K562 treated with DMSO at 1 percent for 48 hours (cell line): ENCODE data around the gene FRS2. TPM values are rescaled to one million over a fixed set of nuclear protein-coding genes. Genes with fewer than 3 reads are reported as not detected.

Experiments used
- total RNA-seq: library from RNA; unstranded; fragments of 300-600 nt; gene quantifications from 2 replicates; pipeline ENCODE4 v1.2.3, GENCODE V29; 2022; ENCODE audit warnings: low replicate concordance; ENCODE audit errors: extremely low read depth

Gene FRS2, protein sequence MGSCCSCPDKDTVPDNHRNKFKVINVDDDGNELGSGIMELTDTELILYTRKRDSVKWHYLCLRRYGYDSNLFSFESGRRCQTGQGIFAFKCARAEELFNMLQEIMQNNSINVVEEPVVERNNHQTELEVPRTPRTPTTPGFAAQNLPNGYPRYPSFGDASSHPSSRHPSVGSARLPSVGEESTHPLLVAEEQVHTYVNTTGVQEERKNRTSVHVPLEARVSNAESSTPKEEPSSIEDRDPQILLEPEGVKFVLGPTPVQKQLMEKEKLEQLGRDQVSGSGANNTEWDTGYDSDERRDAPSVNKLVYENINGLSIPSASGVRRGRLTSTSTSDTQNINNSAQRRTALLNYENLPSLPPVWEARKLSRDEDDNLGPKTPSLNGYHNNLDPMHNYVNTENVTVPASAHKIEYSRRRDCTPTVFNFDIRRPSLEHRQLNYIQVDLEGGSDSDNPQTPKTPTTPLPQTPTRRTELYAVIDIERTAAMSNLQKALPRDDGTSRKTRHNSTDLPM
- total RNA-seq = not detected in 2 replicates

DNA sequence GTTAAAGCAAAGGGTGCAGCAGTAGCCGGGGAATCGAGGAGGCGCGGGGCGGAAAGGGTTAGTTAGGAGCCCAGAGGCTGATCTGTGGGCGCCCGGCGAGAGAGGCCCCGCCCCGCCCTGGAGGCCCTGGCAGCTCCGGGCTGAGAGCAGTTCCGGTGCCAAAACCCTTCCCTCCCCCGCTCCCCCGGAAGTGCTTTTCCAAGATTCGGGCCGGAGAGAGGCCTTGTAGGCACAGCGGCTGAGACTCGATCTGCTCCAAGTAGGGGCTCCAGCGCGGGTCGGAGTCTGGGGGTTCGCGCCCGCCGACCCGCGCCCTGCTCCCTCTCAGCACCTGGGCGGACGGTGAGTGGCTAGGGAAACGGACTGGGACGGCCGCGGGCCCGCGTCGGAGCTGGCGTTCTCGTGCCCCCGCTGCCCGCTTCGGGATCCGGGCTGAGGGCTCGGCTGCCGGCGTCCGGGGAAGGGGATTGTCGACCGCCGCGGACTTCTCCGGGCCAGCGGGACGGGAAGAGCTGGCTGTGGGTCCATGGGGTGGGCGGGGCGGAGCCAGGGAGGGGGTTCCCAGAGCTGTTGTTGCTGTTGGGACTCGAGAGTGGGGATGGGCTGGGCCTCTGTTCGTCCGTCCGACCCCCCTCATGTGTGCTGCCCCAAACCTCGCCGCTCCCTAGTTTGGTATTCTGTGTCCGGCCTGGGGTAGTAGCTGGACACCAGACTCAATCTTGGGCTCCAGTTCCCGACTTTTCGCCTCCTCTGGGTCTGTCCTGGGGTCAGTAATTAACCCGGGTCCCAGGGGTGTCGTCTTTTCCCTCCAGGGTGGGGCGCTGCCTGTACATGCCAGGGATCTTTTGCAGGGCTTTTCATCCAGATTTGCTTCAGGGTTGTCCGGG is at the start of gene FRS2:
TSS of gene FRS2 (plus strand) at position 200 of the 887 bp plus-strand sequence. CDS start 98,643 bp downstream, outside the sequence.

DNA sequence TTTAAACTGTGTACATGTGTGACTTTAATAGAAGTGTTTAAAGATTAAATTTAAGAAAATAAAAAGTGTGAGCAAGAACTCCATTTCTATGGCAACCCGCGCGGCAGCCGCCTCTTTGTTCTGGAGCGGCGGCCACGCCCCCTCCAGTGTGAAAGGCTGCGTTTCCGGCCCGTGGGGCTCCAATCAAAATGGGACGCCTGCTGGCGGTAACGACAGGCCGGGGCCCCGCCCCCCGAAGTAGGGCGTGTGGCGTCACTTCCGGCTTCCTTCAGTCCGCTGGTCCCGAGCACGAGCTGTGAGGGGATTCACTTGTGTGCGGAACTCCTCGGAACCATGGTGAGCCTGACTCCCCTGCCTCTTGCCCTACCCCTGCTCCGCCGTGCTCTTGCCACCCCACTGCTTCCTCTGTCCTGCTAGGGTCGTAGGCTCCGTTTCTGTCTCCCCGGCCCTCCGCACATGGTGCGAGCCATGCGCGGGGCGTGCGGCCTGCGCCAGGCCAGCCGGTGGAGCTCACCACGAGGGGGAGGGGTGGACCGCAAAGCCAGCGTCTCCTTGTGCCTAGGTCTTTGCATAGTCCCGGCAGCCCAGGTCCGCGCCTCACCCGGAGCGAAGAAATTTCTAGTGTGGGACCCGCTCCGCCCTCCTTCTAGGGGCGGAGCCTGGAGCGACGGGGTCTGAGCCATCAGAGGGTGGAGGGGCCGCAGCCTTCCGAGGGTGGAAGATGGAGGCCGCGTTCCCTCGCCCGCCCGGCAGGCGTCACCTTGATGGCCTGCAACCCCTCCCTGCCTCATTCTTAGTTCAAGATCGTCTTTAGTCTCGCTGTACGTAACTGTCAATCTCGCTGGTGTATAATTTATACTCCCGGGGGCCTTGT is 115.2 kb downstream of the FRS2 start, which contains the start of gene CCT2:
TSS of gene CCT2 (plus strand) at position 271 of the 874 bp plus-strand sequence. CDS start at position 334, 63 bp downstream.

DNA sequence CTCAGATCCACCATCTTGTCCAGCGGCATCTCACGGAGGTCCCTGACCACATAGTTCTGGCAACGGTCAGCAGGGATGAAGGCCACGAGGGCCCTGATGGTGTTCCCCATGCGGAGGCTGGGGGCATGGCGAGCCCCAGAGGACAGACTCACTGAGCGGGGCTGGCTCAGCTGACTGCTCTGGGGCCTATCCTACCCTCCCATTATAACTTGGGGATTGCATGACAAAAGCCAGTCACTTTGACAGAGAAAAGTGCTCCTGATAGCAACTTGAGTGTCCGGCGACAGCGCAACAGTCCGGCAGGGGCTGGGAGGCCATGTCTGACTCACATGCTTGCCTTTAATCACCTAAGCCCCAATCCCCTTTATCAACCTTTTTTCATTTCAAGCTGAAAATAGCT is 140.5 kb downstream of the FRS2 start, which contains the start of gene LRRC10:
TSS of gene LRRC10 (minus strand) at position 179 of the 400 bp plus-strand sequence. CDS start at position 110, 69 bp downstream.

Other genes with a start within 250 kb of the FRS2 start
- gene CPSF6, start 230.8 kb upstream of the FRS2 start, total RNA-seq = not detected in 2 replicates
- gene LYZ, start 122.0 kb upstream of the FRS2 start, total RNA-seq = not detected in 2 replicates
- gene YEATS4, start 110.6 kb upstream of the FRS2 start, total RNA-seq = not detected in 2 replicates
- gene CCT2, start 115.1 kb downstream of the FRS2 start, total RNA-seq = not detected in 2 replicates
- not detected in 2 replicates for gene LRRC10, start 140.5 kb downstream of the FRS2 start, total RNA-seq
- gene BEST3, start 228.9 kb downstream of the FRS2 start, total RNA-seq = not detected in 2 replicates